NCI-H526 (cell line): ENCODE data around the gene STAB1.

Experiments
- DNase-seq, 2 experiments: peaks; one replicate each; lab custom pipeline; 2025; lab: John Stamatoyannopoulos, UW

Gene STAB1

GRCh38 chr3:52483577-52484381 lies 11.4 kb upstream of the STAB1 start:
- DNase-seq = no peak

DNA sequence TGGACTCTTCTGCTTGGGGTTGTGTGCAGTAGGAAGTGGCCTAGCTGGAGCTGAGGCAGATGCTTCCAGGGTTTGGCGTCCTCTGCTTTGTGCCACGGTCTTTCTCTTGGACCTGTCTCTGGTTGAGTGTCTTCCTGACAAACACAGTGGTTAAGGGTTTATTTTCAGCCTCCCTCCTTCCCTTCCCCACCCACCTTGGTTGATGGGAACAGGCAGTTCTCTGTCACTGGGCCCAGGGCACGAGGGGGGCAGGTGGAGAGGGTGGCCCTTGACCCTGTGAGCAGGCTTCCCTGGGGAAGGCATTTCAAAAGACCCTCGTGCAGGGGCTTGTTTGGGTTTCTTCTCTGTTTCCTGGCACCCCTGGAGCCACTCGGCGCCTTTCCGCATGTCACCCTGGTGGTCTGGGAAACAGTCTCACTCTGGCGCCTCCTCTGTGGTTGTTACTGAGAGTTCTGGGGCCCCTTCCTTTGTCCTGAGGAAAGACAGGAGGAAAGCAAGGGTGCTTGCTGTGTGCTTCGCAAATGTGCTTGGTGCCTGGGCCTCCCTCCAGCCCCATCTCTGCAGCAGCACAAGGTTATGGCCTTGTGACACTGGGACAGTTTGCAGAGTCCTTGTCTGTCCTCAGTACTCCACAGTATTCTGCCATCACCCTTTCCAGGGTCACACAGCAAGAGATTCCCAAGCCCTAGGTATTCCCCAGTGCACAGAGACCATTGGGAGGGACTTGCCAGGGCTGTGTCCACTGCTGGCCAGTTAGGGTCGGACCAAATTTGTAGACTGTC lies 10.3 kb upstream of the STAB1 start:
- DNase-seq = no peak

DNA sequence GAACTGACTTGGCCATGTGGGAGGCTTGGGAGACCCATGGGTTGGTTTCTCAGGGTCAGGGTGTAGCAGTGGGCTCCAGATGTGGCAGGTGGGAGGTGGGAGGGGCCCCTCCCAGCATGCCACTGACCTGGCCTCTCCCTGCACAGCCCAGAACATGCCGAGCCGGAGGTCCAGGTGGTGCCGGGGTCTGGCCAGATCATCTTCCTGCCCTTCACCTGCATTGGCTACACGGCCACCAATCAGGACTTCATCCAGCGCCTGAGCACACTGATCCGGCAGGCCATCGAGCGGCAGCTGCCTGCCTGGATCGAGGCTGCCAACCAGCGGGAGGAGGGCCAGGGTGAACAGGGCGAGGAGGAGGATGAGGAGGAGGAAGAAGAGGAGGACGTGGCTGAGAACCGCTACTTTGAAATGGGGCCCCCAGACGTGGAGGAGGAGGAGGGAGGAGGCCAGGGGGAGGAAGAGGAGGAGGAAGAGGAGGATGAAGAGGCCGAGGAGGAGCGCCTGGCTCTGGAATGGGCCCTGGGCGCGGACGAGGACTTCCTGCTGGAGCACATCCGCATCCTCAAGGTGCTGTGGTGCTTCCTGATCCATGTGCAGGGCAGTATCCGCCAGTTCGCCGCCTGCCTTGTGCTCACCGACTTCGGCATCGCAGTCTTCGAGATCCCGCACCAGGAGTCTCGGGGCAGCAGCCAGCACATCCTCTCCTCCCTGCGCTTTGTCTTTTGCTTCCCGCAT lies 7.9 kb upstream of the STAB1 start:
- DNase-seq = no peak

GRCh38 chr3:52487788-52488691 lies 7.1 kb upstream of the STAB1 start:
- DNase-seq = no peak

DNA sequence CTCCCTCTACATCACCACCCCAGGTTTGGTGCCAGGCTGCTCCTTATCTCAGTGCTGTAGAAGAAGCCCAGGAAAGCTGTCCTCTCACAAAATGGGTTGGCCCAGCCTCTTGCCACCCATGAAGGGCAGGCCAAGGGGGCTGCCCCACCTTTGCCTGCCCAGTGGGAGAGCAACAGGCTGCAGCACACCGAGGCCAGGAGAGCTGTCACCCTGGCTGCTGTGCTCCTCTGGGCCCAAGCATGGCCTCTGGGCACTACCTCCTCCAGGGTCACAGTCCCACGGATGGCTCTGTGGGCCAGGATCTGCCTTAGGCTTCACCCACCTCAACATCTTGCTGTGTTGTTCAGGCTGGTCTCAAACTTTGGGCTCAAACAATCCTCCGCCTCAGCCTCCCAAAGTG lies 6.4 kb upstream of the STAB1 start:
- DNase-seq = no peak

GRCh38 chr3:52489453-52489852 lies 5.7 kb upstream of the STAB1 start:
- no peak for DNase-seq

DNA sequence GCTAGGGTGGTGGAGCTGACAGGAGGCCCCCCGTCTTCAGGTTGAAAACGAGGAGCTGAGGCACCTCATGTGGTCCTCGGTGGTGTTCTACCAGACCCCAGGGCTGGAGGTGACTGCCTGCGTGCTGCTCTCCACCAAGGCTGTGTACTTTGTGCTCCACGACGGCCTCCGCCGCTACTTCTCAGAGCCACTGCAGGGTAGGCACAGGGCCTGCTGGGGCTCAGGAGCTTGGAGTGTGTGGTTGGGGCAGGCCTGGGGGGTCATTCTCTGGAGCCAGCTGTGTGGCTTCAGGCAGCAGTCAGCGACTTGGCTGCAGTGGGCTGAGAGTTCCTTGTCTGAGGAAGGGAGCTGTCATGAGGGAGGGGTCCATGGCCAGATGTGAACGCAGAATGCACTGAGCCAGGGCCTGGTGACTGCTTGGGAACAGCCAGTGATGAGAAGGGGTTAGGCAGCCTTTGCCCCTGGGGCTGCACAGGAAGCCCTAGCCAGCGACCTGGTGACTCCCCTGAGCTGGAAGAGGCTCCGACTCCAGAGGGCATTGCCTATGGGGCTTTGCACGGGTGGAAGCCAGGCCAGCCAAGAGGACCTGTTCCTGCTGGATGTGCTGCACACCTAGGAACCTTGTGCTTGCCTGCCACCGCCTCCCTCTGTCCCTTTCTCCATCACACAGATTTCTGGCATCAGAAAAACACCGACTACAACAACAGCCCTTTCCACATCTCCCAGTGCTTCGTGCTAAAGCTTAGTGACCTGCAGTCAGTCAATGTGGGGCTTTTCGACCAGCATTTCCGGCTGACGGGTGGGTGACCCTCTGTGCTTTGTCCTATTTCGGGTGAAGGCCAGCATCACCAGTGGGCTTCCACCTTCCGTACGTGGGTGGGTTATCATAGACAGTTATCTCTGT lies 4.9 kb upstream of the STAB1 start:
- no peak for DNase-seq

DNA sequence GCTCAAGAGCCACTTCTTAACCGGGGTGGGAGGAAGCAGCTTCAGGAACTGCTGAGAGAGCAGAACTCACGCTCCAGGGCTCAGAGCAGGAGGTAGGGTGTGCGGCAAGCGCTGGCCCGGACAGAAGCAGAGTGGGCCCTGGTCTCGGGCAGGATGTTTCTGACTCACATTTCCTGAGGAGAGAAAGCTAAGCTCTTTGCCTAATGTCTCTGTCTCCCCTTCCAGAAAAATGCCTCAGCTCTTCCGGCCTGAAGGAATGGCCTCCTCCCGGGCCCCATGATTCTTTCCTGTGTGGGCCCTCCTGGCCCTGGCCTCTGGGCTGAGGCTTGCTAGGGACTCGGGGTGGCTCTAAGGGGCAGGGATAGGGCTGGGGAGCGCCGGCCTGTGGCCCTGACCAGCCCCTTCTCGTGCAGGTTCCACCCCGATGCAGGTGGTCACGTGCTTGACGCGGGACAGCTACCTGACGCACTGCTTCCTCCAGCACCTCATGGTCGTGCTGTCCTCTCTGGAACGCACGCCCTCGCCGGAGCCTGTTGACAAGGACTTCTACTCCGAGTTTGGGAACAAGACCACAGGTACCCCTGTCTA lies 4.1 kb upstream of the STAB1 start:
- no peak for DNase-seq

DNA sequence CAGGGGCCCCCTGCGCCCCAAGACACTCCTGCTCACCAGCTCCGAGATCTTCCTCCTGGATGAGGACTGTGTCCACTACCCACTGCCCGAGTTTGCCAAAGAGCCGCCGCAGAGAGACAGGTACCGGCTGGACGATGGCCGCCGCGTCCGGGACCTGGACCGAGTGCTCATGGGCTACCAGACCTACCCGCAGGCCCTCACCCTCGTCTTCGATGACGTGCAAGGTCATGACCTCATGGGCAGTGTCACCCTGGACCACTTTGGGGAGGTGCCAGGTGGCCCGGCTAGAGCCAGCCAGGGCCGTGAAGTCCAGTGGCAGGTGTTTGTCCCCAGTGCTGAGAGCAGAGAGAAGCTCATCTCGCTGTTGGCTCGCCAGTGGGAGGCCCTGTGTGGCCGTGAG lies 3.1 kb upstream of the STAB1 start:
- DNase-seq = no peak

DNA sequence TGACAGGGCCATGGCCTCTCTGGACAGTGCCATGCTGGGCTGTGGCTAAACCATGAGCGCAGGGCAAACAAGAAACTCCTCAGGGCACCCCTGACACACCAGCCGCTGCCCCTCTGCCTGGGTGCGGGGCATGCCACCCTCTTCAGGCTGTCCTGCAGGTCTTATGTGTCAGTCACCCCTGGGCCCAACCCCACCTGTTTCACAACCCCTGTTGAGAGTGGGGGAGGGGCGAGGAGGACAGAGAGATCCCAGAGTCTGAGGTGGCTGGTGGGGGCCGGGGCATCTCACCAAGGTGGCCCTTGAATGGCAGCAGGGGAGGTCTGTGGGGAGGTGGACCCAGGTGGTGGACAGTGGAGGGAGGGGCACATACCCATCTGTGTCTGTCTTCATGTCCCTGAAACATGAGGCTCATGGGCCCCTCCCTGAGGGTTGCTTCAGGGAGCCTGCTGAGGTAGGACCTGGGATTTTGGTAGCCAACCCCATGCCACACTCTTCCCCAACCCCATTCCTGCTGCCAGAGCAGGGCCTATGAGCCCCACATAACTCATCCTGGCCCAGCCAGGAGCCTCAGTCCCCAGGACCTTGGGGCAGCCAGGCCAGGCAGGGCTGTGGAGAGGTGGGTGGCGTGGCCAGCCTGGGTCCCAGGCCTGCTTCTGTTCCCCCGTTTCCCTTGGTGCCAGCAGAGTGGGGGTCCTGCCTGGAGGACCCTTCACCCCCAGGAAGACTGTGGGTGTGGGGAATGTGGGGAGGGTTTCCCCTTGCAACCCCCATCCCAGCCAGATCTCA lies 1.7 kb upstream of the STAB1 start:
- DNase-seq = no peak

GRCh38 chr3:52494445-52494844 lies 693 bp upstream of the STAB1 start:
- peak in 1 of 2 experiments; percentile 29 for DNase-seq

DNA sequence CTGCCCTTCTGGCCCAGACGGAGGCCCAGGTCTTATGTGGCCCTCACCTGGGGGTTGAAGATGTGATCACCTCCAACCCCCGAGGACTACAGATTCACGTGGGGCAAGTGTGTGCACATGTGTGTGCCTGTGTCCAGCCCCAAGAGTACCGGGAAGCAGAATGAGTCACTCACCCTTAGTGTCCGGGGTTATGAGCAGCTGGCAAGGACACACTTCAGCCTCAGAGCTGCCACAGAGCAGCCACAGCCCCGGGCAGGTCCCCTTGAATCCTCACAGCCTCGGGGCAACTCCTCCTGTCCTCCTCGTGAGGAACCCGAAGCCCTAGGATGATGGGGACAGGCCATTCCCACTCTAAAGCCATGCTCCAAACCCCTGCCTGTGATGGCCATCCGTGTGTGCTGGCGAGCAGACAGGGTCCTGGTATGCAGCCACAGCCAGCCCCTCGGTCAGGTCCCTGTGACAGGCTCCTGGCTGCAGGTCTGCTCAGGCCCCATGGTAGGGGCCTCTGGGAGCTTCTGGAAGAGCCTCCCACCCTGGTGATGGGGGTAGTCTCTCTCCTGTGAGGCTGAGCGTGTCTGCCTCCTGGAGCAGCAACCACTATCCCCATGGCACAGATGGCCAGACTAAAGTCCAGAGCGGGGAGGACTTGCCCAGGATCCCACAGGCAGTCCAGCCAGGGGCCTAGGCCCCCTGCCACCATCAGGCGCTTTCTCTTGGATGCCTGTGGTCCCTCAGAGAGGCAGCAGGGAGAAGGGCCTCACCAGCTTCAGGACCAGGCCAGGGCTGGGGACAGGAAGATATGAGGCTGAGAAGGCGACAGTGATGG lies 852 bp downstream of the STAB1 start:
- no peak for DNase-seq

- DNase-seq = no peak
Observed at GRCh38 chr3:52498137-52499054, 3.3 kb downstream of the STAB1 start.

DNA sequence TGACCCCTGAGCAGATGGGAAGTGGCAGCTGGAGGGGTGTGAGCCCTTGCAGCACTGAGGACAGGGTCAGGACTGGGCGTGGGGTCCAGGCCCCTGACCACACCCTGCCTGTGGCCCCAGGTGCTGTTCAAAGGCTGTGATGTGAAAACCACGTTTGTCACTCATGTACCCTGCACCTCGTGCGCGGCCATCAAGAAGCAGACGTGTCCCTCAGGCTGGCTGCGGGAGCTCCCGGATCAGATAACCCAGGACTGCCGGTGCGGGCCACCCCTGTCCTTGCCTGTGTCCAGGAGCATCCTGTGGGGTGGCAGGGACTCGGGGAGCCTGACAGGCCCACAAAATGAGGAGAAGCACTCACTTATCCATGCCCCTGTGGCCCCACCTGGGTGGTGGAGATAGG lies 5.9 kb downstream of the STAB1 start:
- no peak for DNase-seq

DNA sequence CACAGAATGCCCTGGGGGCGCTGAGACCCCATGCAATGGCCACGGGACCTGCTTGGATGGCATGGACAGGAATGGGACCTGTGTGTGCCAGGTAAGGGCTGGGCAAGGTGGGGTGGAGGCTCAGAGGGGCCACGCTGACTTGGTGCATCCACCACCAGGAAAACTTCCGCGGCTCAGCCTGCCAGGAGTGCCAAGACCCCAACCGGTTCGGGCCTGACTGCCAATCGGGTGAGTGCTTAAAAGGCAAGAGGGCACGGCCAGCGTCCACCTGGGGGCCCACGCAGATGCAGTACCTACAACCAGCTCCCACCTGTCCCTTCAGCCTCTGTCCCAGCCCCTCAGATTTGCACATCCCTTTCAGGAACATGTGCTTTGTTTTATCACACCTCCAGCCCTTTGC lies 6.9 kb downstream of the STAB1 start:
- no peak for DNase-seq

- peak in 1 of 2 experiments; percentile 36 for DNase-seq
Observed at GRCh38 chr3:52502808-52503350, 7.7 kb downstream of the STAB1 start.

DNA sequence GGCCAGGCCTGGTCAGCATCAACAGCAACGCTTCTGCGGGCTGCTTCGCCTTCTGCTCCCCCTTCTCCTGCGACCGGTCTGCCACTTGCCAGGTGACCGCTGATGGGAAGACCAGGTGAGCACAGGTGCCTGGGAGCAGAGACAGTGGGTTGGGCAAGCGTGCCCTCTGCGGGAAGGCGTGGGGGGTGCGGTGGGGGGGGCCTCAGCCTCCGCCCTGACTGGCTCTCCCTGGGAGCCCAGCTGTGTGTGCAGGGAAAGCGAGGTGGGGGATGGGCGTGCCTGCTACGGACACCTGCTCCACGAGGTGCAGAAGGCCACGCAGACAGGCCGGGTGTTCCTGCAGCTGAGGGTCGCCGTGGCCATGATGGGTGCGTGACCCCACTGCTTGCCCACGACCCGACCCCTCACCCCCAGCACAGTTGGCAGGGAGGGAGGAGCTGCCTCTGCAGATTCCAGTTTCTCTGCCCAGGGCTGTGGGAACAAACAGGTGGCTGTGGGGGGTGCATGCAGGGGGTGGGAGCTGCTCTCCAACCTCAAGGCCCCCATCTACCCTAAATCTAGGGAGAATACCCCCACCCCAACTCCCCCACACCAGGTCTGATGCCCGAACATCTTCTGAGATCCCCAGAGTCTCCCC lies 8.8 kb downstream of the STAB1 start:
- peak in 1 of 2 experiments; percentile 55 for DNase-seq
